GM23338 (cell line): ENCODE data around the gene RPS4Y1. TPM values are rescaled to one million over a fixed set of nuclear protein-coding genes. Genes with fewer than 3 reads are reported as not detected.
"Not testable (repeated sequence)": the region's sequence is repeated elsewhere in the genome, so short reads cannot be mapped to it uniquely, and the experiment has no call there.

ENCODE experiments used
- ATAC-seq: fragments of 200-7000 bp; cut with Tn5 transposase; 3 replicates; pipeline ENCODE4 v1.9.1; 2020
- DNase-seq: peaks from one replicate; pipeline ENCODE4 v3.0.0-alpha.2; 2015; ENCODE audit warnings: low spot score
- H2AFZ ChIP-seq: fragments of 200-600 bp; sonication (generic); 2 replicates; pipeline ENCODE4 v1.8.0; 2016; ENCODE audit warnings: antibody characterized with exemption, mild to moderate bottlenecking, moderate library complexity
- H3F3A ChIP-seq: fragments of 200-600 bp; sonication (generic); replicated peaks from 2 replicates; pipeline ENCODE4 v1.8.0; 2017; ENCODE audit warnings: antibody characterized with exemption, mixed run types, low read depth
- H3K27ac ChIP-seq: fragments of 200-600 bp; sonication (generic); 2 replicates; pipeline ENCODE4 v1.6.1; 2016; ENCODE audit warnings: low read depth
- H3K27me3 ChIP-seq: fragments of 200-600 bp; sonication (generic); 2 replicates; pipeline ENCODE4 v1.8.0; 2016; ENCODE audit warnings: mild to moderate bottlenecking, mixed run types, moderate library complexity; ENCODE audit not compliant: insufficient read depth
- H3K36me3 ChIP-seq: fragments of 200-600 bp; sonication (generic); 2 replicates; pipeline ENCODE4 v1.8.0; 2016; ENCODE audit warnings: mild to moderate bottlenecking; ENCODE audit not compliant: insufficient read depth
- H3K4me1 ChIP-seq: fragments of 200-600 bp; sonication (generic); 2 replicates; pipeline ENCODE4 v1.8.0; 2016; ENCODE audit warnings: mild to moderate bottlenecking, moderate library complexity; ENCODE audit not compliant: insufficient read depth
- H3K4me2 ChIP-seq: fragments of 200-600 bp; sonication (generic); 2 replicates; pipeline ENCODE4 v1.7.1; 2017; ENCODE audit warnings: mixed run types
- H3K4me3 ChIP-seq: fragments of 200-600 bp; sonication (generic); 2 replicates; pipeline ENCODE4 v1.6.1; 2016; ENCODE audit warnings: mixed run types
- H3K79me2 ChIP-seq: fragments of 200-600 bp; sonication (generic); replicated peaks from 2 replicates; pipeline ENCODE4 v1.8.0; 2017; ENCODE audit warnings: mild to moderate bottlenecking; ENCODE audit not compliant: insufficient read depth
- H3K9me2 ChIP-seq: fragments of 200-600 bp; sonication (generic); 2 replicates; pipeline ENCODE4 v1.8.0; 2017; ENCODE audit not compliant: insufficient read depth
- H4K20me1 ChIP-seq: fragments of 200-600 bp; sonication (generic); replicated peaks from 2 replicates; pipeline ENCODE4 v1.8.0; 2017; ENCODE audit warnings: mild to moderate bottlenecking; ENCODE audit not compliant: insufficient read depth
- H3K27ac Mint-ChIP-seq: 2 replicates; pipeline ENCODE4 v1.8.0; 2020; ENCODE audit warnings: inconsistent platforms, mild to moderate bottlenecking, moderate library complexity, mixed read lengths
- H3K27me3 Mint-ChIP-seq: 3 replicates; pipeline ENCODE4 v1.8.0; 2022; ENCODE audit warnings: low read depth, mild to moderate bottlenecking, moderate library complexity, mixed read lengths, inconsistent platforms; ENCODE audit not compliant: insufficient read depth, poor library complexity
- H3K36me3 Mint-ChIP-seq: 3 replicates; pipeline ENCODE4 v1.8.0; 2021; ENCODE audit warnings: low read depth, mild to moderate bottlenecking, inconsistent platforms, moderate library complexity, mixed read lengths
- H3K4me1 Mint-ChIP-seq: 3 replicates; pipeline ENCODE4 v1.8.0; 2020; ENCODE audit warnings: mild to moderate bottlenecking, inconsistent platforms, mixed read lengths
- H3K4me3 Mint-ChIP-seq: 3 replicates; pipeline ENCODE4 v1.8.0; 2021; ENCODE audit warnings: moderate library complexity, mild to moderate bottlenecking, inconsistent platforms, mixed read lengths
- H3K9me3 Mint-ChIP-seq: 3 replicates; pipeline ENCODE4 v1.8.0; 2020; ENCODE audit warnings: moderate library complexity, mild to moderate bottlenecking, inconsistent platforms, mixed read lengths
- CREB1 ChIP-seq: fragments of 250-450 bp; sonication (Bioruptor Pico); IDR thresholded peaks from 2 replicates; pipeline ENCODE4 v1.5.0; 2020; ENCODE audit warnings: low read depth, mild to moderate bottlenecking, moderate library complexity
- CTCF ChIP-seq, 2 experiments: fragments of 200-600 bp in 1 of 2; sonication (generic) in 1 of 2; conservative IDR thresholded peaks; 2 replicates each; pipeline versions ENCODE4 v1.5.1 to v1.6.1; 2016 to 2017; ENCODE audit warnings: antibody characterized with exemption in 2 of 2, low read depth in 2 of 2, mild to moderate bottlenecking in 2 of 2, moderate library complexity in 1 of 2
- ETS1 ChIP-seq: IDR thresholded peaks from 2 replicates; pipeline ENCODE4 v1.6.1; 2016; ENCODE audit warnings: antibody characterized with exemption
- EZH2 ChIP-seq: fragments of 200-600 bp; sonication (generic); IDR thresholded peaks from one replicate; pipeline ENCODE4 v1.8.0; 2017; ENCODE audit warnings: antibody characterized with exemption, mild to moderate bottlenecking, low read depth; ENCODE audit not compliant: unreplicated experiment
- EZH2phosphoT487 ChIP-seq: fragments of 200-600 bp; sonication (generic); IDR thresholded peaks from one replicate; pipeline ENCODE4 v1.8.1; 2018; ENCODE audit warnings: antibody characterized with exemption; ENCODE audit not compliant: unreplicated experiment
- JUNB ChIP-seq: IDR thresholded peaks from one replicate; pipeline ENCODE4 v1.6.1; 2016; ENCODE audit warnings: antibody characterized with exemption; ENCODE audit not compliant: unreplicated experiment
- NANOG ChIP-seq: IDR thresholded peaks from 2 replicates; pipeline ENCODE4 v1.6.1; 2016; ENCODE audit warnings: antibody characterized with exemption, borderline replicate concordance
- POLR2AphosphoS5 ChIP-seq: IDR thresholded peaks from 2 replicates; pipeline ENCODE4 v1.6.1; 2016; ENCODE audit warnings: antibody characterized with exemption, low read depth
- REST ChIP-seq: IDR thresholded peaks from one replicate; pipeline ENCODE4 v1.6.1; 2018; ENCODE audit warnings: antibody characterized with exemption; ENCODE audit not compliant: unreplicated experiment
- STAT1 ChIP-seq: IDR thresholded peaks from one replicate; pipeline ENCODE4 v1.6.1; 2016; ENCODE audit warnings: antibody characterized with exemption; ENCODE audit not compliant: unreplicated experiment
- ZNF114 ChIP-seq: fragments of 250-450 bp; sonication (Bioruptor Pico); IDR thresholded peaks from 2 replicates; pipeline ENCODE4 v1.5.0; 2020; ENCODE audit warnings: mild to moderate bottlenecking, moderate library complexity
- ZNF331 ChIP-seq: fragments of 250-450 bp; sonication (Bioruptor Pico); IDR thresholded peaks from 2 replicates; pipeline ENCODE4 v1.5.0; 2020; ENCODE audit warnings: low read depth, mild to moderate bottlenecking, moderate library complexity
- polyA plus RNA-seq: library from polyadenylated mRNA; unstranded; fragments of >200 nt; fragmentation: Nextera tagmentation; extraction: Ambion mirVana; gene quantifications from 2 replicates; pipeline ENCODE4 v1.2.1, GENCODE V29; 2016
- total RNA-seq: library from RNA; depleted of rRNA; stranded (reverse); fragments of >200 nt; shearing (Covaris generic); gene quantifications from 2 replicates; pipeline ENCODE4 v1.2.3, GENCODE V29; 2014

The RPS4Y1 gene
- total and polyA plus RNA-seq, 2 experiments from 2014 or later: 216 to 294 TPM

DNA sequence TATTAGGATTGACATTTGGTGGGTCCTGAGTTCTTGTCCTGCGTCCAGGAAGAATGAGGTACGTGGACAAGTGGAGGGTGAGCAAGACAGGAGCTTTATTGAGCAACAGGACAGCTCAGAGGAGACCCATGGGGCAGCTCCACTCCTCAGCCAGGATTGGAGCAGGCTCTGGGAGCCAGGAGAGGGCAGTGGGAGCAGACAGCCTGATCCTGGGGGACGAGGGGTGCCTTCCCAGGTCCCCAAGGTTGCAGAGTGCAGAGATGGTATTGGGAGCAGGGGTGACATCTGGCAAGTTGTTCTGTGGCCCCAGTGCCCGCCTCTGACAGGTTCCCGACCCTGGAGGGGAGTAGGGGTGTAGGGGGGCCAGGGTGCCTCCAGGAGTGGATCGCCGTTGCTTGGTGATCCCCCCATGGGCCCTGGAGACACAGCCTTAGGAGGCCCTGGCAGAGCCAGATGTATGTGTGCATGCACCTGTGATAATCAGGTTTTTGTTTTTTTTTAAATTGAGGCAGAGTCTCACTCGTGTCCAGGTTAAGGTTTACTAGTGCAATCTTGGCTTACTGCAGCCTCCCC lies 26.7 kb downstream of the RPS4Y1 start (continued):
- no peak for TF ChIP-seq ETS1
- TF ChIP-seq ZNF114 (CRISPR knock-in tag): no peak
- TF ChIP-seq NANOG: no peak
- no peak for TF ChIP-seq POLR2AphosphoS5

DNA sequence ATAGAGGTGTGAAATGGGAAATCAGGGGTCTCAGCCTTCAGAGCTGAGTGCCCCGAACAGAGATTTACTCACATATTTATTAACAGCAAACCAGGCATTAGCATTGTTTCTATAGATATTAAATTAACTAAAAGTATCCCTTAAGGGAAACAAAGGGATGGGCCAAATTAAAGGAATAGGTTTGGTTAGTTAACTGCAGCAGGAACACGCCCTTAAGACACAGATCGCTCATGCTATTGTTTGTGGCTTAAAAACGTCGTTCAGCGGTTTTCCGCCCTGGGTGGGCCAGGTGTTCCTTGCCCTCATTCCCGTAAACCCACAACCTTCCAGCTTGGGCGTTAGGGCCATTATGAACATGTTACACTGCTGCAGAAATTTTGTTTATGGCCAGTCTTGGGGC lies 30.8 kb downstream of the RPS4Y1 start:
- not testable (repeated sequence) for H3K79me2 ChIP-seq, H3K4me3 Mint-ChIP-seq, H3K4me3 ChIP-seq, ATAC-seq, H3K4me2 ChIP-seq, H3K36me3 ChIP-seq, H3K4me1 ChIP-seq, H3K27me3 ChIP-seq, H4K20me1 ChIP-seq, H3F3A ChIP-seq, H2AFZ ChIP-seq, H3K27me3 Mint-ChIP-seq, DNase-seq, H3K4me1 Mint-ChIP-seq, H3K9me2 ChIP-seq, H3K27ac ChIP-seq, H3K27ac Mint-ChIP-seq
- H3K36me3 Mint-ChIP-seq: peaks cover 47% of the 10 kb centered on the region
- H3K9me3 Mint-ChIP-seq: peaks cover 21% of the 10 kb centered on the region

DNA sequence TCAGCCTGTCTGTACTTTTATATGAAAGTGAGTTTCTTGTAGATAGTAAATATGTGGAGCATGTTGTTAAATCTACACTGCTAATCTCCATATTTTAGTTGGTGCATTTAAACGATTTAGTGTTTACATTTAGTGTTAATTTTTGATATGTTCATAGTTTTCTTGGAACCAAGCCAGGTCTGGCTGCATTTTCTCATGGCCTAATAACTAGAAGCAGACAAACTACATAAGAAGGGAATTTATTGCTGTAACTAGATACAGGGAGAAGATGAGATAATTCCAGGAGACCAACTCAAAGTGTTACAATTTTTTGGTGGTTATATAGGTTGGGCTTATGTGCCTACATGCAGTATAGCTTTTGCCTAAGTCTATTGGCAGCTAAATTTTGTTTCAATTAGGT lies 32.8 kb downstream of the RPS4Y1 start:
- Histone ChIP-seq H3F3A (no peaks in the 10 kb centered on the region), H3K9me2 (no peaks in the 10 kb centered on the region), H3K79me2 (no peaks in the 10 kb centered on the region), H3K27ac (no peak overlapping the region), H4K20me1 (no peaks in the 10 kb centered on the region), H3K4me2 (no peak overlapping the region), H2AFZ (no peak overlapping the region), H3K27me3 (no peaks in the 10 kb centered on the region), H3K4me1 (no peaks in the 10 kb centered on the region), H3K4me3 (no peak overlapping the region), H3K36me3 (no peaks in the 10 kb centered on the region)
- ATAC-seq (no peak), DNase-seq (no peak)
- no peak overlapping the region for H3K4me3 Mint-ChIP-seq
- peaks cover 2% of the 10 kb centered on the region for H3K27me3 Mint-ChIP-seq
- H3K27ac Mint-ChIP-seq: no peak overlapping the region
- H3K9me3 Mint-ChIP-seq: peaks cover 21% of the 10 kb centered on the region
- peaks cover 33% of the 10 kb centered on the region for H3K36me3 Mint-ChIP-seq
- no peaks in the 10 kb centered on the region for H3K4me1 Mint-ChIP-seq
- TF ChIP-seq POLR2AphosphoS5 (no peak), JUNB (no peak), CREB1 (CRISPR knock-in tag) (no peak), REST (no peak), EZH2 (no peak), NANOG (no peak), STAT1 (no peak), ZNF331 (CRISPR knock-in tag) (no peak), ZNF114 (CRISPR knock-in tag) (no peak), EZH2phosphoT487 (no peak), CTCF (conservative IDR thresholded peaks at IDR 0.05; ENCODE audit: low read depth in 2 of 2) (no peak), ETS1 (no peak)
